H1 (cell line): ENCODE data around the gene MEFV. TPM values are rescaled to one million over a fixed set of nuclear protein-coding genes. Genes with fewer than 3 reads are reported as not detected.

ENCODE experiments used
- CTCF ChIA-PET: fragments of 300-600 bp; sonication (Branson Sonifier 250); formaldehyde crosslinking; loops from one replicate; lab custom pipeline; 2021; ENCODE audit not compliant: partially characterized antibody; lab: Charles Lee
- POLR2A ChIA-PET: fragments of 300-600 bp; sonication (Branson Sonifier 250); formaldehyde crosslinking; loops from one replicate; lab custom pipeline; 2021; ENCODE audit warnings: inconsistent platforms; ENCODE audit not compliant: partially characterized antibody; lab: Charles Lee
- DNase-seq, 2 experiments: peaks; one replicate each; pipeline versions ENCODE4 v3.0.0 to v3.0.0-alpha.2; 2010 to 2022; ENCODE audit warnings: low spot score in 2 of 2, low read depth in 1 of 2, mixed read lengths in 1 of 2
- FAIRE-seq: peaks from 2 replicates; lab custom pipeline; 2011; peaks lifted over from hg19 to GRCh38; lab: Jason Lieb, UNC
- H2AFZ ChIP-seq: 2 replicates; pipeline ENCODE4 v1.8.1; 2012; ENCODE audit warnings: low read length, inconsistent platforms
- H2AK5ac ChIP-seq: 2 replicates; pipeline ENCODE4 v1.6.1; 2013; ENCODE audit warnings: low read depth, low read length
- H2BK120ac ChIP-seq: replicated peaks from 2 replicates; pipeline ENCODE3; 2013; ENCODE audit warnings: low read depth, low read length, inconsistent platforms
- H2BK12ac ChIP-seq: 2 replicates; pipeline ENCODE4 v1.6.1; 2013; ENCODE audit warnings: low read depth, low read length
- H2BK15ac ChIP-seq: 2 replicates; pipeline ENCODE4 v1.6.1; 2013; ENCODE audit warnings: low read length
- H2BK20ac ChIP-seq: 2 replicates; pipeline ENCODE4 v1.6.1; 2013; ENCODE audit warnings: low read length
- H2BK5ac ChIP-seq: 2 replicates; pipeline ENCODE4 v1.6.1; 2013; ENCODE audit warnings: low read depth, low read length
- H3K14ac ChIP-seq: 2 replicates; pipeline ENCODE4 v1.6.1; 2013; ENCODE audit warnings: inconsistent platforms; ENCODE audit not compliant: insufficient read length
- H3K18ac ChIP-seq: 2 replicates; pipeline ENCODE4 v1.6.1; 2013; ENCODE audit warnings: low read length; ENCODE audit errors: extremely low read depth
- H3K23ac ChIP-seq: 2 replicates; pipeline ENCODE4 v1.6.1; 2013; ENCODE audit warnings: inconsistent platforms; ENCODE audit not compliant: insufficient read length
- H3K23me2 ChIP-seq: 2 replicates; pipeline ENCODE4 v1.6.1; 2013; ENCODE audit warnings: low read depth, low read length
- H3K27ac ChIP-seq: 2 replicates; pipeline ENCODE4 v1.6.1; 2011; ENCODE audit warnings: low read depth, low read length, inconsistent platforms
- H3K27me3 ChIP-seq, 4 experiments: replicated peaks in 1 of 4; 1 replicate in 1 of 4; 2 replicates in 3 of 4; pipeline versions ENCODE4 v1.6.1 to v1.8.1; 2011 to 2013; ENCODE audit warnings: low read length in 3 of 4, mild to moderate bottlenecking in 3 of 4, inconsistent platforms in 2 of 4, mixed read lengths in 2 of 4, moderate library complexity in 1 of 4; ENCODE audit not compliant: control insufficient read depth in 3 of 4, insufficient read depth in 3 of 4; ENCODE audit errors: extremely low read depth in 1 of 4
- H3K36me3 ChIP-seq, 4 experiments: 2 replicates each; pipeline versions ENCODE4 v1.6.1 to v1.8.1; 2011 to 2013; ENCODE audit warnings: mild to moderate bottlenecking in 4 of 4, low read length in 3 of 4, moderate library complexity in 2 of 4, control low read depth in 1 of 4, inconsistent platforms in 1 of 4; ENCODE audit not compliant: insufficient read depth in 4 of 4, control insufficient read depth in 2 of 4
- H3K4ac ChIP-seq: replicated peaks from 2 replicates; pipeline ENCODE3; 2013; ENCODE audit warnings: low read length, low read depth, mixed read lengths, inconsistent platforms; ENCODE audit not compliant: insufficient read length
- H3K4me1 ChIP-seq, 4 experiments: replicated peaks in 1 of 4; 1 replicate in 1 of 4; 2 replicates in 3 of 4; pipeline versions ENCODE4 v1.6.1 to v1.8.1; 2011 to 2013; ENCODE audit warnings: low read length in 3 of 4, inconsistent platforms in 2 of 4, mixed read lengths in 1 of 4; ENCODE audit not compliant: insufficient read depth in 4 of 4, control insufficient read depth in 3 of 4
- H3K4me2 ChIP-seq, 2 experiments: 2 replicates each; pipeline versions ENCODE4 v1.6.1 to v1.8.1; 2011 to 2013; ENCODE audit warnings: low read depth in 2 of 2, low read length in 2 of 2, control low read depth in 1 of 2, inconsistent platforms in 1 of 2, mild to moderate bottlenecking in 1 of 2; ENCODE audit not compliant: insufficient read depth in 1 of 2
- H3K4me3 ChIP-seq, 4 experiments: fragments of 200-600, 300-600 bp in 1 of 4; sonication (generic), shearing (Covaris generic), sonication (Bioruptor Twin) in 1 of 4; 2 replicates each; pipeline versions ENCODE4 v1.5.1 to v1.8.1; 2011 to 2016; ENCODE audit warnings: low read length in 4 of 4, low read depth in 3 of 4, control low read depth in 2 of 4, inconsistent platforms in 2 of 4, mild to moderate bottlenecking in 2 of 4, mixed read lengths in 1 of 4, moderate library complexity in 1 of 4; ENCODE audit not compliant: insufficient read depth in 2 of 4; ENCODE audit errors: extremely low read depth in 1 of 4
- H3K56ac ChIP-seq: replicated peaks from 2 replicates; pipeline ENCODE3; 2013; ENCODE audit warnings: low read depth, mild to moderate bottlenecking, mixed read lengths, low read length, inconsistent platforms; ENCODE audit not compliant: insufficient read length
- H3K79me1 ChIP-seq: 2 replicates; pipeline ENCODE4 v1.6.1; 2013; ENCODE audit warnings: low read depth, low read length, control low read depth
- H3K79me2 ChIP-seq, 2 experiments: 2 replicates each; pipeline versions ENCODE4 v1.6.1 to v1.8.1; 2012 to 2013; ENCODE audit warnings: low read length in 2 of 2, mild to moderate bottlenecking in 2 of 2, inconsistent platforms in 1 of 2; ENCODE audit not compliant: insufficient read depth in 2 of 2, control insufficient read depth in 1 of 2
- H3K9ac ChIP-seq, 4 experiments: replicated peaks in 1 of 4; 1 replicate in 1 of 4; 2 replicates in 3 of 4; pipeline versions ENCODE4 v1.6.1 to v1.8.1; 2011 to 2013; ENCODE audit warnings: low read depth in 3 of 4, low read length in 3 of 4, control low read depth in 2 of 4, mild to moderate bottlenecking in 2 of 4, moderate library complexity in 2 of 4, inconsistent platforms in 1 of 4; ENCODE audit errors: extremely low read depth in 1 of 4
- H3K9me3 ChIP-seq, 2 experiments: 2 replicates each; pipeline versions ENCODE4 v1.6.1 to v1.8.1; 2012 to 2013; ENCODE audit warnings: mild to moderate bottlenecking in 2 of 2, moderate library complexity in 2 of 2, control low read depth in 1 of 2, inconsistent platforms in 1 of 2, low read depth in 1 of 2, low read length in 1 of 2, mixed read lengths in 1 of 2; ENCODE audit not compliant: insufficient read depth in 2 of 2
- H4K20me1 ChIP-seq, 2 experiments: replicated peaks in 1 of 2; 2 replicates each; pipeline versions ENCODE3 to v1.8.1; 2011 to 2013; ENCODE audit warnings: inconsistent platforms in 2 of 2, low read length in 2 of 2, mild to moderate bottlenecking in 1 of 2; ENCODE audit not compliant: insufficient read depth in 2 of 2, control insufficient read depth in 1 of 2
- H4K5ac ChIP-seq: 2 replicates; pipeline ENCODE4 v1.6.1; 2013; ENCODE audit warnings: low read length, low read depth, mixed read lengths, inconsistent platforms; ENCODE audit not compliant: insufficient read length
- H4K8ac ChIP-seq: 2 replicates; pipeline ENCODE4 v1.8.0; 2013; ENCODE audit warnings: mild to moderate bottlenecking, moderate library complexity, low read length, inconsistent platforms; ENCODE audit not compliant: insufficient read depth; ENCODE audit errors: extremely low read depth
- H4K91ac ChIP-seq: replicated peaks from 2 replicates; pipeline ENCODE3; 2013; ENCODE audit warnings: low read length, mixed read lengths, inconsistent platforms; ENCODE audit not compliant: insufficient read length
- CTBP2 ChIP-seq: IDR thresholded peaks from 2 replicates; pipeline ENCODE4 v1.7.0; 2011; ENCODE audit warnings: borderline replicate concordance, mild to moderate bottlenecking, moderate library complexity, mixed read lengths, low read length; ENCODE audit not compliant: insufficient read depth, insufficient read length
- WGBS, 2 experiments: shearing (Covaris generic) in 1 of 2; methylation state at CpG; one replicate each; pipeline versions ENCODE4 v1.1.6 to v1.1.7; 2013 to 2015; ENCODE audit warnings: low lambda C conversion rate in 2 of 2, mixed read lengths in 2 of 2, inconsistent platforms in 1 of 2, low coverage in 1 of 2, missing lambda C conversion rate in 1 of 2; ENCODE audit not compliant: insufficient replicate concordance in 2 of 2, insufficient coverage in 1 of 2, insufficient read length in 1 of 2; ENCODE audit errors: extremely low coverage in 1 of 2, missing lambda C conversion rate in 1 of 2; 5-methylcytosine and 5-hydroxymethylcytosine counted together
- polyA plus RNA-seq, 7 experiments: library from polyadenylated mRNA; depleted of rRNA in 3 of 7; stranded (reverse) in 5 of 7; unstranded in 2 of 7; fragments of >200 nt in 5 of 7; fragments of 200-250 nt in 2 of 7; gene quantifications; 1 replicate in 5 of 7; 2 replicates in 1 of 7; 4 replicates in 1 of 7; pipeline versions ENCODE4 v1.2.1 to v1.2.3, GENCODE V29; 2011 to 2013; ENCODE audit warnings: missing spikeins in 2 of 7, mixed read lengths in 2 of 7
- total RNA-seq: library from RNA; stranded (reverse); fragmentation: NEBNext Ultra II Directional; extraction: Animal tissue kit (Norgen Biotek cat#: 25700); gene quantifications from 2 replicates; pipeline ENCODE4 v1.2.1, GENCODE V29; 2021

Gene MEFV
- total and polyA plus RNA-seq, 2 of the 8 experiments (the other 6 are each of a cell fraction or from before 2014, with no cell fraction given): 0.03 TPM; not detected in 1

DNA sequence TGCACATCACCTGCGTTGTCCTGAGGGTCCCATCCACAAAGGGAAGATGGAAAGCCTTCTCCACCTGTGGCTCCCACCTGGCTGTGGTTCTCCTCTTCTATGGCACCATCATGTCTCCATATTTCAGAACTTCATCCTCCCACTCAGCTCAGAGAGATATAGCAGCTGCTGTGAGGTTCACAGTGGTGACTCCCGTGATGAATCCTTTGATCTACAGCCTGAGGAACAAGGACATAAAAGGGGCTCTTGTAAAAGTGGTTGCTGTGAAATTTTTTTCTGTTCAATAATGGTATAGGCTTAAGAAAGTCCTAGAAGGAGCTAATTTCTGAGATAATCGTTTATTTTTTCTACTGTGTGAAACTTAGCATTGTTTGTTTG lies 40.2 kb downstream of the MEFV start:
- 60% methylated on average over 3 of the region's 3 CpGs; no CpG with 5 or more reads in 1 of the 2 experiments for WGBS, 2 experiments
- Histone ChIP-seq H2BK15ac (no peak overlapping the region), H4K91ac (no peak overlapping the region), H3K56ac (no peak overlapping the region), H3K9ac (no peak overlapping the region), H3K23me2 (no peaks in the 10 kb centered on the region), H2BK12ac (no peak overlapping the region), H4K8ac (no peak overlapping the region), H3K14ac (no peak overlapping the region), H4K20me1 (no peaks in the 10 kb centered on the region), H4K5ac (no peak overlapping the region), H2AFZ (no peak overlapping the region), H3K23ac (no peak overlapping the region), H3K4me1 (no peaks in the 10 kb centered on the region), H2BK5ac (no peak overlapping the region), H3K4me3 (no peak overlapping the region), H3K4ac (no peak overlapping the region), H3K27me3 (no peaks in the 10 kb centered on the region), H3K27ac (no peak overlapping the region), H2BK120ac (no peak overlapping the region), H3K36me3 (no peaks in the 10 kb centered on the region), H2BK20ac (no peak overlapping the region), H3K18ac (no peak overlapping the region), H3K79me2 (no peaks in the 10 kb centered on the region), H3K4me2 (no peak overlapping the region), H3K79me1 (no peaks in the 10 kb centered on the region), H2AK5ac (no peak overlapping the region), H3K9me3 (peaks cover 40 to 58% of the 10 kb centered on the region in 2 experiments)
- no peak for FAIRE-seq
- DNase-seq: no peak
- CTCF ChIA-PET: no interaction called here
- no peak for TF ChIP-seq CTBP2
- POLR2A ChIA-PET: no interaction called here
